OCI-LY3 (cell line): ENCODE measurements around the gene FRZB.

Experiments used
- EZH2phosphoT487 ChIP-seq: fragments of 200-600 bp; shearing (Covaris generic); IDR thresholded peaks from 2 replicates; pipeline ENCODE4 v1.6.1; 2018; ENCODE audit warnings: antibody characterized with exemption, mixed run types, low read depth
- TF ChIP-seq, protein P1 (sequence below): fragments of 200-600, 300-600 bp; sonication (generic); IDR thresholded peaks from 2 replicates; pipeline ENCODE4 v1.5.1; 2014; ENCODE audit warnings: antibody characterized with exemption, low read length, low read depth

DNA sequence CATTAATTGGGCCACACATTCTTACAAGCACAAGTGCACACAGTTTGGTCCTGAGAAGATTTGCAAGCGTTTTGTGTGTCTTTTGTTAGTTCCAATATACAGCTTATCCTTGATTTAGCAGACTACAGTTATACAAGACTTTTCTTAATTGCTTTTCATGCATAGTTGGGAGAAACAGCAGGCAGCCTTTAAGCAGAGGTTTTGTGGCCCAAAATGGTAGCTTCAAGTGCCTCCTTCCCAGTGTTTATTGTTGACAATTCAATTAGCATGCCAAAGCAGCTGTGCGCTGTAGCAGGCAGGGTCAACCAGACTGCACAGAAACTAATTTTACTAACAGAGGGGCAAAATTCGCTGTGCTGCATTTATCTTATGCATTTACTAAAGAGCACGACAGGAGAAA is 47.5 kb downstream of the FRZB start:
- TF ChIP-seq, protein P1, sequence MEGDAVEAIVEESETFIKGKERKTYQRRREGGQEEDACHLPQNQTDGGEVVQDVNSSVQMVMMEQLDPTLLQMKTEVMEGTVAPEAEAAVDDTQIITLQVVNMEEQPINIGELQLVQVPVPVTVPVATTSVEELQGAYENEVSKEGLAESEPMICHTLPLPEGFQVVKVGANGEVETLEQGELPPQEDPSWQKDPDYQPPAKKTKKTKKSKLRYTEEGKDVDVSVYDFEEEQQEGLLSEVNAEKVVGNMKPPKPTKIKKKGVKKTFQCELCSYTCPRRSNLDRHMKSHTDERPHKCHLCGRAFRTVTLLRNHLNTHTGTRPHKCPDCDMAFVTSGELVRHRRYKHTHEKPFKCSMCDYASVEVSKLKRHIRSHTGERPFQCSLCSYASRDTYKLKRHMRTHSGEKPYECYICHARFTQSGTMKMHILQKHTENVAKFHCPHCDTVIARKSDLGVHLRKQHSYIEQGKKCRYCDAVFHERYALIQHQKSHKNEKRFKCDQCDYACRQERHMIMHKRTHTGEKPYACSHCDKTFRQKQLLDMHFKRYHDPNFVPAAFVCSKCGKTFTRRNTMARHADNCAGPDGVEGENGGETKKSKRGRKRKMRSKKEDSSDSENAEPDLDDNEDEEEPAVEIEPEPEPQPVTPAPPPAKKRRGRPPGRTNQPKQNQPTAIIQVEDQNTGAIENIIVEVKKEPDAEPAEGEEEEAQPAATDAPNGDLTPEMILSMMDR: no peak
- TF ChIP-seq EZH2phosphoT487: no peak
